Stimulated activated CD8-positive, alpha-beta memory T cell treated with anti-CD3 and anti-CD28 coated beads, Interleukin-12 subunit alpha, Interleukin-12 subunit beta, amount 100 ng/mL, for 4 hours (primary cell): ENCODE results near the gene PRR5.

Experiments
- DNase-seq: peaks from one replicate; pipeline ENCODE4 v3.0.0-alpha.2; 2020; ENCODE audit warnings: low read depth

The PRR5 gene

GRCh38 chr22:44758344-44758973, 56.5 kb downstream of the PRR5 start:
- DNase-seq: no peak

GRCh38 chr22:44759001-44759400, 57.0 kb downstream of the PRR5 start:
- no peak for DNase-seq

DNA sequence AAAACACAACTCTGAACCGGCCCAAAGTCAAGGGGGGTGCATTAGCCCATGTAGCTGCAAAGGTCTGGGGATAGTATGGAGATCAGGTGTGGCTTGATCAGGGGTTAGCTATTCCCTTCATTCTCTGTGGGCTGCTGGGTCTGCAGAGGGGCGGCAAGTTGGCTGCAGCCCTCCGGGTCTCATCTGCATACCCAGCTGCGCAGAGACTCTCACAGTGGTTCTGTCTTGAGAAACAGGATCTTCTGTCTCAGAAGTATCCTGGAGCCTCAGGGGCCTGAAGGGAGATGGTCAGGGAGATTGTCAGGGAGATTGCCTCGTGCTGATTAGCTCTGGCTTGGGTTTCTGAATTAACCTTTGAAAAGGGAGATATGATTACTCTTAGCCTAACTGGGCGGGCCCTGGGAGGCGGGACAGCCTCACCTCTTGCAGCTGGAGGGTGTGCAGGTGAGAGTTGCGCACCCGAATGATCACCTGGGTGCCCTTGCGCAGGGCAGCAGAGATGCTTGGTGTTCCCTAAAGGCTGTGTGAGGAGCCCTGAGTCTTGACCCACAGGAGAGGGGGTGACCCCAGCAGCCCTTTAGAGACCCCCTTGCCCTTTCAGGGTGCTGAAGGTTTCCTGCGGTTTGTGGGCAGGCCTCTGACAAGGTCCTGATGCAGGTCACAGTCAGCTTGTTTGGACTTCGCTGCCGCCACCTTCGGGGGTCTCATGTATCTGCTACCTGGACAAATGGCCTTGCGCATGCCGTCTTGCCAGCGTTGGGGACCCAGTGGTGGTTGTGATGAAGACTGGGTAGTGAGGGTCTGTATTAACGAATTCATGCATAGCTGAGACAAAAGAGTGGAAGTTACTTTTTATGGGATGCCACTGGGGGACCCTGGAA, 57.7 kb downstream of the PRR5 start:
- no peak for DNase-seq

DNA sequence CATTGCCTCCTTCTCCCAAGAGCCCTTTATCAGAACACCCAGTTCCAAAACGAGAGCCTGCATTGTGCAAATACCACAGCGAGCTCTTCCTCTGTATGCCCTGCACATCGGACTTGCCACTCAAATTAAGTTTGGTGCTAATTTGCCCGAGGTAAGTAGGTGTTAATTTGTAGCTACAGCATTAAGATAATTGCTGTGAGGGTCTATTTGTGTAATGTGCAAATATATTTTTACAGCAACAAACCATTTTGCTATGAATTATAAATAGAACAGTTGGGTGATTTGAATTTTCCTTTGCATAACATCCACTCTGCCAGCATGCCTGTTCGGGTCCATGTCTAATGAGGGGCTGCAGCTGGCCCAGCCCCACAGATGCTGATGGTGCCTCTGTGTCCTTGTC, 58.5 kb downstream of the PRR5 start:
- no peak for DNase-seq

- no peak for DNase-seq
These were observed 59.0 kb downstream of the PRR5 start for GRCh38 chr22:44761025-44761424.

DNA sequence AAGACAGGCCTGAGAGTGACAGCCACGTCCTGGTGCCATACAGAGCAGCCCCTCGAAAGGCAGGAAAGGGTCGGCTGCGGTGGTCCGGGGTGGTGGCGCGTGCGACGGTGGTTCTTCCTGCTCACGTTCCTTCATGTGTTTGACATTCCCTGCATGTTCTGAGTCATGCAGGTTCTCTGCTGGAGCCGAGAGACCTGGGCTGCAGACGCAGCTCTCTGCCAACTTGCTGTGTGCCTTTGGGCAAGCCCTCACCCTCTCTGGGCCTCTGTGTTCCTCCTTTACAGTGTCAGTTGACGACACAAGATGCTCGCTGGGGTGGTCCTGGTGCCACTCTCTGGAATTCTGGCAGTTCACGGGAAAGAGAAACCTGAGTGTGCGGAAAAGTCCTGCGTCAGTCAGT, 62.4 kb downstream of the PRR5 start:
- no peak for DNase-seq

DNA sequence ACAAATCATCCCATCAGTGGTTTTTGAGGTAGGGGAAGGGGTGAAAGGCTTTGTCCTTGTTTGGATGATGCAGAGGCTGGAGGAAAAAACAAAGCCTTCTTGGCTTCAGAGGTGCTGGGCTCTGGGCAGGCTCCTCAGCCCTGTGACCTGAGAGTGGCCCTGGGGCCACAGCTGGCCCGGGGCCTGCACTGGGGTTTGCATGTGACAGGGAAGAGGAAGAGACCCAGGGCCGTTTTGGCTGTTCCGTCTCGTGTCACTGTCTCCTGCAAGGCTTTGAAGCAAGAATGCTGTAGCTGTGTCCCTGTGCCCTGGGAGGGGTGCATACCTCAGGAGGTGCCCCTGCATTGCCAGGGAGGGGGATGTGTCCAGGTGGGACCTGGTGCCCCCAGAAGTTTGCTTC, 63.0 kb downstream of the PRR5 start:
- no peak for DNase-seq

GRCh38 chr22:44765571-44766285, 63.7 kb downstream of the PRR5 start:
- no peak for DNase-seq

DNA sequence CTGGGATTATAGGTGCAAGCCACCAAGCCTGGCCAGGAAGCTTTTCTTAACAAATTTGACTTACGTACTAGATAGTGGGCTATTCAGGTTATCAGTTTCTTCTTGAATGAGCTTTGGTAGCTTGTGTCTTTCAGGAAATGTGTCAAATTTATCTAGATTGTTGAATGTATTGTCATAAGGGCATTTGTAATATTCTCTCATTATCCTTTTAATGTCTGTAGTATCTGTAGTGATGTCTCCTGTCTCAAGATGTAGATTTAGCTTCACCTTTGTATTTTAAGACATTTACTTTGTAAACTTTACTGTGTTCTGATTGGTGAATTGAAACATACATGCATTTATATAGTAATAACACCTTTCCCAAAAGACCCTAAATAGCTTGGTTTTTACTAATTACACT, 71.1 kb downstream of the PRR5 start:
- no peak for DNase-seq

DNA sequence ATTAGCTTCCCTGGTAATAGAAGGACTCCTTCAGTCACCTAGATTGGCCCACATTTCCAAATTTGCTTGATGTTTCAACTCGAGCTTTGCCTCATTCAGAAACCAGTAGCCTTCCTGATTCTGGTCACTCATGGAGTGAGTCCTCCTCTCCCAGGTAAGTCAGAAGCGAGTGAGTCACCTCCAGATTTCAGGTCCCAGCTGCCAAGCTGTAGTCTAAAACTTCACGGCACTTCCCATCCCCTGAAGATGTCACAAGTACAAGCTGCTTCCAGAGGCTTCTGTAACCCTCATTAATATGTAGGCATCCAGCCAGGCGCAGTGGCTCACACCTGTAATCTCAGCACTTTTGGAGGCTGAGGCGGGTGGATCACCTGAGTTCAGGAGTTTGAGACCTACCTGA, 73.9 kb downstream of the PRR5 start:
- no peak for DNase-seq

DNA sequence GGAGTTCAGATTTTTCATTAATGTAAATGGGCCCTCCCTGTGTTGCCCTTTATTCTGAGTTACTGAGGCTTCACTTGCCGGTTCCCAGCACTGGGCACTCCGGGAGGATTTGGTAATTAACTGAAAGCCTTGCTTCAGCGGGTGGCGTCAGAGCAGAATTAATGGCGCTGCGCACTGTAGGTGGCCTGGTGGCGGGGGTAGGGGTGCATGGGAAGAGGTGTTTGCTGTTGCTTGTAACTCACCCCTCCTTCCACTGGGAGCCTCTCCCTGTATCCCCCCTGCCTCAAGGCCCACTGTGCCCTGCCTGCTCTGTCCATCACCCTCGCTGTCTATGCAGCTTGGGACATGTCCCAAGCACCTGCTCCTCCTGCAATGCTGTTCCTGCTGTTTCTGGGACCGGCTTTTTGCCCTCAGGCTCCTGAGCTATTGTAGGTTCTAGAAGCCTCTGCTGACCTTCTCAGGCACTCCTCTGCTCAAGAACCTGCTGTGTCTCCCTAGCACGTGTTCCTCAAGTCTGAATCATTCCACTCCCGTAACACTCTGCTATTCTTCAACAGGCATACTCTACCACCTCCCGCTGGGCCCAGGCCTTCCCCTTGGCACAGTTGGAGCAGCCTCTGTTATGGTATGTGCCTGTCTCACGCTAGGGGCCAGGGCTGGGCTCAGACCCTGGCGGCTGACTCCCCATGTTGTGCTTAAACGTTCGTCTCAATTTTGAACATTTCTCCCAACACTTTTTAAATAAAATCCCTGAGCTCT, 74.8 kb downstream of the PRR5 start:
- no peak for DNase-seq

DNA sequence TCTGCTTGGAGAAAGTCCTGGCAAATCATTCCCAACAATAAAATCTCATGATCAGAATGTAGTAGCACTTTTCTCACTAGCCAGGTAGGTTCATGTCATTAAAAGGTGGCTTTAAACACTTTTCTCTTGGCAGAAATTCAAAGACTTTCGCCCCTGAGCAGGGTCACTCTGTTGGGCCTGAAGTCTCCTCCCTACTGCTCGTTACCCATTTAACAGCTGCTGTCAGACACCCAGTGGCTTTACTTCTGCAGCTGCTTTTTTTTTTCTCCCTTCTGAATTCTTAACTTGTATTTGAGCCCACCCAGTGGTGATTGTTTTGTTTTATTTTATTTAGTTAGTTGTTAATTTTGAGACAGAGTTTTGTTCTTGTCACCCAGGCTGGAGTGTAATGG, 75.4 kb downstream of the PRR5 start:
- DNase-seq: no peak

DNA sequence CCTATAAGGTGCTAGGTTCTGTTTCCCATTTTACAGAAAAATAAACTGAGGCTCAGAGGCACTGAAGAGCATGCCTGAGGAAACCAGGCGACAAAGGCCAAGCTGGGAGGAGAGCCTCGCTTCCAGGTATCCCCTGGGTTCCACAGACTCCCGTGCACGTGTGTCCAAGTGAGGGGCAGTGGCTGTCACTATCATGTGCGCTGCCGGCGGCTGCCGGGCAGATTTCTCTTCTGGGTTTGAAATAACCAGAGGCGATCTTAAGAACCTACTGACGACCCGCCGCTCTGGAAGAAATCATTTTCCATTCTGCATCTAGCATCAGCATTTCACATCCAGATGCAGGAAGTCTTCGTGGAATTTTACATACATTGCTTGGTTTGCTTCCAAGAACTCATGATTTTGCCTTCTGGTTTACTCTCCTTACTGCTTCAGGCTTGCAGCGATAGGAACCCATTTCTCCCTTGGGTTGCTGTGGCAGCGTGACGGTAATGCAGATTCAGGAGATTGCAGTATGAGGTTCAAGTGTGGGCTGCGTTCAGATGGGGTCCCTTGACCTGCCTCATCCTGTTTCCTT, 79.0 kb downstream of the PRR5 start:
- DNase-seq: no peak

DNA sequence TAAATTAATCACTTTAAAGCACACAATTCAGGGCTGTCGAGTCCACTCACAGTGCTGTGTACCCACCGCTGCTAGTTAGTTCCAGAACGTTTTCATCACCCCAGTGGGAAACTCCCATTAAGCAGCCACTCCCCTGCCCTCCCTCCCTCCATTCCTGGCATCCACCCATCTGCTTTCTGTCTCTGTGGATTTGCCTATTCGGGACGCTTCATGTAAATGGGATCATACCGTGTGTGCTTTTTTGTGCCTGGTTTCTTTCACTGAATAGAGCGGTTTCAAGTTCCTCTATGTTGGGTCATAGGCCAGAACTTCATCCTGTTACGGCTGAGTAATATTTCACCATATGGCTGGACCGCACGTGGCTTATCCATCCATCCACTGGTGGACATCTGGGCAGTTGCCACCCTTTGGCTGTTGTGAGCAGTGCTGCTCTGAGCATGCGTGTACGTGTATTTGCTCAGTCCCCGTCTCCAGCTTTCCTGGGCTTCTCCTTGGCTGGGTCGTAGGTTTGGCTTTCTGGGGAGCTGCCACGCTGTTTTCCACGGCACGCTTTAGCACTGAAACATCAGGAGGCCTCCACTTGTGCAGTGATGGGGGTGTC, 80.5 kb downstream of the PRR5 start:
- DNase-seq: no peak

DNA sequence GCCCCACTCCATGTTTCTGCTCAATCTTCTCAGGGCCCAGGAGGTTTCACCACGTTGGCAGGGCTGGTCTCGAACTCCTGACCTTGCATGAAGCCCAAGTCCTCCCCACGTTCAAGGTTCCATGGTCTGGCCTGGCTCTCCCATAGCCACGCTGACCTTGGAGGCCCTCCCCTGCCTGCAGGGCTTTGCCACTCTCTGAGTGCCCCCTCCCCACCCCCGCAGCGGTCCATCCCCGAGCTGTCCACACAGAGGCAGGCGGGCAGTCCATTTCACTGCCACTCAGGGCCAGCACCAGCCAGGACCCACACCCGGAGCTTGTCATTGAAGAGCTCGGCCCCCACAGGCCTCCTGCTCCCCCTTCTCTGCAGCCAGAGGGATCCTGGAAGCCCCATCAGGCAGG, 81.1 kb downstream of the PRR5 start:
- no peak for DNase-seq

- no peak for DNase-seq
These were observed 81.6 kb downstream of the PRR5 start for GRCh38 chr22:44783581-44783980.

GRCh38 chr22:44786136-44786535, 84.1 kb downstream of the PRR5 start:
- DNase-seq: no peak

GRCh38 chr22:44786610-44787009, 84.6 kb downstream of the PRR5 start:
- DNase-seq: no peak
